ENCODE results near the gene TNFSF11.

DNA sequence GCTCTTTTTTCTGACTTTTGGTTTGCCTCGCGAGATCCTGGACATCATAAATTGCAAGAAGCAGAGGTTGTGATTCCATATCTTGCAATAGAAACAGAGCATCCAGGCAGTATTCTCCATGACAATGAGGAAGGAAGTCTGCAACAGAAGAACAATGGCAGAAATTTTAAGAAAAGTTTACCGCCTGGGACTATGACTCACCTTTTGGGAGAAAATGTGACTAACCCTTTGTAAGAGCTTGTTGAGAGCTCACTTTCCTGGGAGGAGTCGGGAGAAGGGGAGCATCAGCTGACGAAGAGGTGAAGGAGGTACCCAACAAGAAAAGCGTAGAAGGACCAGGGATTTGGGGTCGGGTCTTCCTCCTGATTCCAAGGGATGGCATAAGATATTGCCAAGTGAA is 34.3 kb upstream of the TNFSF11 start:
- TF ChIP-seq, protein P1, sequence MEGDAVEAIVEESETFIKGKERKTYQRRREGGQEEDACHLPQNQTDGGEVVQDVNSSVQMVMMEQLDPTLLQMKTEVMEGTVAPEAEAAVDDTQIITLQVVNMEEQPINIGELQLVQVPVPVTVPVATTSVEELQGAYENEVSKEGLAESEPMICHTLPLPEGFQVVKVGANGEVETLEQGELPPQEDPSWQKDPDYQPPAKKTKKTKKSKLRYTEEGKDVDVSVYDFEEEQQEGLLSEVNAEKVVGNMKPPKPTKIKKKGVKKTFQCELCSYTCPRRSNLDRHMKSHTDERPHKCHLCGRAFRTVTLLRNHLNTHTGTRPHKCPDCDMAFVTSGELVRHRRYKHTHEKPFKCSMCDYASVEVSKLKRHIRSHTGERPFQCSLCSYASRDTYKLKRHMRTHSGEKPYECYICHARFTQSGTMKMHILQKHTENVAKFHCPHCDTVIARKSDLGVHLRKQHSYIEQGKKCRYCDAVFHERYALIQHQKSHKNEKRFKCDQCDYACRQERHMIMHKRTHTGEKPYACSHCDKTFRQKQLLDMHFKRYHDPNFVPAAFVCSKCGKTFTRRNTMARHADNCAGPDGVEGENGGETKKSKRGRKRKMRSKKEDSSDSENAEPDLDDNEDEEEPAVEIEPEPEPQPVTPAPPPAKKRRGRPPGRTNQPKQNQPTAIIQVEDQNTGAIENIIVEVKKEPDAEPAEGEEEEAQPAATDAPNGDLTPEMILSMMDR (IDR thresholded peaks at IDR 0.05; ENCODE audit: low read length), result no peak
- TF ChIP-seq EZH2 (IDR thresholded peaks at IDR 0.05; ENCODE audit: borderline replicate concordance, low read length), result no peak

All from OCI-LY1 (cell line).